Astrocyte (in vitro differentiated cells and primary cell): ENCODE data around the gene POLR3G.

Experiments used
- EZH2 ChIP-seq: IDR thresholded peaks from 2 replicates; pipeline ENCODE4 v1.6.1; 2012; ENCODE audit warnings: mild to moderate bottlenecking, low read length, inconsistent platforms; ENCODE audit not compliant: insufficient read depth
- TF ChIP-seq, protein P1 (sequence below): IDR thresholded peaks from 2 replicates; pipeline ENCODE4 v1.5.1; 2011; ENCODE audit warnings: low read depth, mild to moderate bottlenecking, inconsistent platforms, low read length, moderate library complexity; ENCODE audit not compliant: insufficient read depth

DNA sequence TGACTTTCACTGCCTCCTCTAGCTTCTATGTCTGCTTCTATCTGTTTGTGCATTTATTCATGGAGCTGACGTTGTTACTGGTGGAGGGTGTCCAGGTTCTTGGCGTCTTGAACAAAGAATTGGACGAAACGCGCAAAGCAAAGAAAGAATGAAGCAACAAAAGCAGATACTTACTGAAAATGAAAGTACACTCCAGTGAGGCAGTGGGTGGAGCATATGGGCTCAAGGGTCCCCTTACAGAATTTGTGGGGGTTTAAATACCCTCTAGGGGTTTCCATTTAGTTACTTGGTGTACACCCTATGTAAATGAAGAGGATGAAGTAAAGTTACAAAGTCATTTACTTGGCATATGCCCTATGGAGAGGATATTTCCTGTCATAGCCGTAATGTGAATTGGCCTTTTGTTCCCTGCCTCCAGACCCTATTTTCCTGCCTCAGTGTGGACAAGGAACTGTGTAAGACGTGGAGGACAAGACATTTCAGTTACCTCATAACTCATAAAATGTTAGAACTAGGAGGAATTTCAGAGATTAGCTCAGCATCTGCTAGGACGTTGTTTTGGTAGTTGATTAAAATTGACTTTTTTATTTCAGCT, 3.1 kb downstream of the POLR3G start:
- TF ChIP-seq, protein P1, sequence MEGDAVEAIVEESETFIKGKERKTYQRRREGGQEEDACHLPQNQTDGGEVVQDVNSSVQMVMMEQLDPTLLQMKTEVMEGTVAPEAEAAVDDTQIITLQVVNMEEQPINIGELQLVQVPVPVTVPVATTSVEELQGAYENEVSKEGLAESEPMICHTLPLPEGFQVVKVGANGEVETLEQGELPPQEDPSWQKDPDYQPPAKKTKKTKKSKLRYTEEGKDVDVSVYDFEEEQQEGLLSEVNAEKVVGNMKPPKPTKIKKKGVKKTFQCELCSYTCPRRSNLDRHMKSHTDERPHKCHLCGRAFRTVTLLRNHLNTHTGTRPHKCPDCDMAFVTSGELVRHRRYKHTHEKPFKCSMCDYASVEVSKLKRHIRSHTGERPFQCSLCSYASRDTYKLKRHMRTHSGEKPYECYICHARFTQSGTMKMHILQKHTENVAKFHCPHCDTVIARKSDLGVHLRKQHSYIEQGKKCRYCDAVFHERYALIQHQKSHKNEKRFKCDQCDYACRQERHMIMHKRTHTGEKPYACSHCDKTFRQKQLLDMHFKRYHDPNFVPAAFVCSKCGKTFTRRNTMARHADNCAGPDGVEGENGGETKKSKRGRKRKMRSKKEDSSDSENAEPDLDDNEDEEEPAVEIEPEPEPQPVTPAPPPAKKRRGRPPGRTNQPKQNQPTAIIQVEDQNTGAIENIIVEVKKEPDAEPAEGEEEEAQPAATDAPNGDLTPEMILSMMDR, result no peak
- TF ChIP-seq EZH2, result no peak
